HEK293T (cell line): ENCODE measurements around the gene HTR3A.

ENCODE experiments used
- CTCF ChIA-PET: fragments of 350-600 bp; formaldehyde crosslinking; extraction: SDS; loops from one replicate; lab custom pipeline; 2021; ENCODE audit warnings: antibody characterized with exemption, inconsistent platforms; lab: Yijun Ruan, JAX
- POLR2A ChIA-PET: fragments of 350-600 bp; formaldehyde crosslinking; extraction: SDS; loops from one replicate; lab custom pipeline; 2020; ENCODE audit warnings: antibody characterized with exemption, inconsistent platforms; lab: Yijun Ruan, JAX
- DNase-seq: peaks from one replicate; pipeline ENCODE4 v3.0.0; 2012; ENCODE audit warnings: mixed read lengths; ENCODE audit errors: extremely low spot score
- ARNT ChIP-seq: fragments of 450-650 bp; IDR thresholded peaks from 2 replicates; pipeline ENCODE4 v1.6.1; 2017; ENCODE audit warnings: mild to moderate bottlenecking
- BHLHE40 ChIP-seq: fragments of 450-650 bp; IDR thresholded peaks from 2 replicates; pipeline ENCODE4 v1.6.1; 2016; ENCODE audit warnings: mild to moderate bottlenecking, moderate library complexity, borderline replicate concordance
- CTBP1 ChIP-seq: fragments of 450-650 bp; IDR thresholded peaks from 2 replicates; pipeline ENCODE4 v1.6.1; 2016; ENCODE audit warnings: borderline replicate concordance
- ELF4 ChIP-seq: fragments of 450-650 bp; IDR thresholded peaks from 2 replicates; pipeline ENCODE4 v1.6.1; 2017; ENCODE audit warnings: antibody characterized with exemption
- FOXA1 ChIP-seq: fragments of 450-650 bp; IDR thresholded peaks from 2 replicates; pipeline ENCODE4 v1.6.1; 2016; ENCODE audit warnings: mild to moderate bottlenecking
- FOXK2 ChIP-seq: fragments of 450-650 bp; IDR thresholded peaks from 2 replicates; pipeline ENCODE4 v1.6.1; 2016; ENCODE audit warnings: mild to moderate bottlenecking
- FOXM1 ChIP-seq: fragments of 450-650 bp; IDR thresholded peaks from 2 replicates; pipeline ENCODE4 v1.6.1; 2017; ENCODE audit warnings: mild to moderate bottlenecking, borderline replicate concordance
- HDGF ChIP-seq: fragments of 450-650 bp; IDR thresholded peaks from 2 replicates; pipeline ENCODE4 v1.6.1; 2017; ENCODE audit warnings: antibody characterized with exemption, borderline replicate concordance
- L3MBTL2 ChIP-seq: fragments of 450-650 bp; conservative IDR thresholded peaks from 2 replicates; pipeline ENCODE4 v1.6.1; 2016; ENCODE audit warnings: mild to moderate bottlenecking
- LEF1 ChIP-seq: fragments of 450-650 bp; IDR thresholded peaks from 2 replicates; pipeline ENCODE4 v1.6.1; 2017; ENCODE audit warnings: mild to moderate bottlenecking, borderline replicate concordance
- NFRKB ChIP-seq: fragments of 450-650 bp; IDR thresholded peaks from 2 replicates; pipeline ENCODE4 v1.6.1; 2016; ENCODE audit warnings: mild to moderate bottlenecking, moderate library complexity
- SP1 ChIP-seq: fragments of 450-650 bp; IDR thresholded peaks from 2 replicates; pipeline ENCODE4 v1.6.1; 2017
- SUZ12 ChIP-seq: fragments of 450-650 bp; IDR thresholded peaks from 2 replicates; pipeline ENCODE4 v1.6.1; 2016; ENCODE audit warnings: mild to moderate bottlenecking
- TARDBP ChIP-seq: fragments of 450-650 bp; IDR thresholded peaks from 2 replicates; pipeline ENCODE4 v1.6.1; 2016
- ZNF384 ChIP-seq: fragments of 450-650 bp; IDR thresholded peaks from 2 replicates; pipeline ENCODE4 v1.6.1; 2016
- TF ChIP-seq, protein P1 (sequence below): fragments of 450-650 bp; IDR thresholded peaks from 2 replicates; pipeline ENCODE4 v1.6.1; 2016

Gene HTR3A

DNA sequence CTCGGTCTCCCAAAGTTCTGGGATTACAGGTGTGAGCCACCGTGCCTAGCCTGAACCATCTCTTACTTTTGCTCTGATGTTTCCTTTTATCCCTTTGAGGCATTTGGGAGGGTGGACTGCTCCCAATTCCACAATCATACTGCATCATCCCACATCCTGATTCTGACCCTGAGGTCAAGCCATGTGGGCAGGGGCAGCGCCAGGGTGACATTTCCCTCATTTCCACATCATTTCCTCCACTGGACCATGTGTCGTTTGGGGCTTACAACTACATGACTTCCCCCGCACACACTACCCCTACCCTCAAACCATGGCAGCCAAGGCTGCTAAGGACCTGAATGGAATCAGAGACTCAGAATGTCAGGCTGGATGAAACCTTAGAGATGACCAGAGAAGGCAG lies 58.2 kb downstream of the HTR3A start:
- ChIA-PET CTCF (interaction anchor here (1.2 to 1.3 kb wide), 2 partner anchors 147 to 228 kb away, joined by 4 read pairs; no protein-coding TSS in a partner anchor), POLR2A (no interaction called here)
- TF ChIP-seq NFRKB (no peak), ELF4 (no peak), LEF1 (no peak), SP1 (no peak), TARDBP (no peak), FOXA1 (no peak), BHLHE40 (no peak), L3MBTL2 (no peak), CTBP1 (no peak)
- DNase-seq = no peak

DNA sequence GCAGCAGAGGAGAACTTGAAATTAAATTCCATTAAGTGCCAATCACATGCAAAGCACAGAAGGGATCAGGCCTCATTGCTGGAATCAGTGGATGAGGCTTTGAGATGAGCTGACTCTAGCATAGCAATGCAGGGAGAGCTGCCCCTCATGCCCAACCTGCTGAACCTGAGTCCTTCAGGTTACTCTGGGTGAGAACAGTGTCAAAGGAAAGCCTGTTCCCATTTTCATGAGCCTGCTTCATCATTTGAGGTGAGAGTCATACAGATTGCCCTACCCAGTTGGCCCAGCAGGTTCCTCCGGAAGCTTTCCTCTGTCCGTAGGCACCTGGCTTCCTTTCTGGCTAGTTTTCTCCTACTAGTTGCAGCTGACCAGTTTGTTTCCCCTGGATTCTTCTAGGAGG lies 58.7 kb downstream of the HTR3A start:
- DNase-seq = no peak
- TF ChIP-seq ELF4 = no peak
- no peak for TF ChIP-seq ARNT
- no peak for TF ChIP-seq CTBP1
- TF ChIP-seq FOXK2 = no peak
- TF ChIP-seq LEF1 = no peak
- TF ChIP-seq HDGF = no peak
- no peak for TF ChIP-seq FOXA1
- TF ChIP-seq SP1 = no peak
- no peak for TF ChIP-seq ZNF384
- no peak for TF ChIP-seq NFRKB
- no peak for TF ChIP-seq BHLHE40
- TF ChIP-seq, protein P1, sequence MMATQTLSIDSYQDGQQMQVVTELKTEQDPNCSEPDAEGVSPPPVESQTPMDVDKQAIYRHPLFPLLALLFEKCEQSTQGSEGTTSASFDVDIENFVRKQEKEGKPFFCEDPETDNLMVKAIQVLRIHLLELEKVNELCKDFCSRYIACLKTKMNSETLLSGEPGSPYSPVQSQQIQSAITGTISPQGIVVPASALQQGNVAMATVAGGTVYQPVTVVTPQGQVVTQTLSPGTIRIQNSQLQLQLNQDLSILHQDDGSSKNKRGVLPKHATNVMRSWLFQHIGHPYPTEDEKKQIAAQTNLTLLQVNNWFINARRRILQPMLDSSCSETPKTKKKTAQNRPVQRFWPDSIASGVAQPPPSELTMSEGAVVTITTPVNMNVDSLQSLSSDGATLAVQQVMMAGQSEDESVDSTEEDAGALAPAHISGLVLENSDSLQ = no peak
- TF ChIP-seq TARDBP = no peak
- CTCF ChIA-PET = interaction anchor here (1.2 to 1.3 kb wide), 2 partner anchors 146 to 228 kb away, joined by 4 read pairs; no protein-coding TSS in a partner anchor
- POLR2A ChIA-PET = no interaction called here

DNA sequence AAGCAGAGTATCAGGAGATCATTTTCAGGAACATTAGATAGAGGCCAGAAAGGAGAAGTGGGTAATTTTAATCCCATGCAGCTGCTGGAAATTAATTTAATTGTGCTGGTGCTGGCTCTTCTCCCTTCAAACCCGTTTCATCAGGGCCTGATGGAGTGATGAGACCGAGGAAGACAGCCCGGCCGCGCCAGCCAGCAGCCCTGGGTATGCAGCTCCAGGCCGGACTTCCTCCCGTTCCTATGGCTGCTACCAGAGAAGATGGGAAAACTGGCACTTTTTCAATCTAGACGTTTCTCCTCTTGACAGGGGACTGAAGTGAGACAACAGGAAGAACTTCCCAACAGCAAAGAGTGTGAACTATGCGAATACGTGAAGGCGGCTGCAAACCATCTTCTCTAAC lies 60.0 kb downstream of the HTR3A start:
- CTCF ChIA-PET = interaction anchor here (0.9 to 2.9 kb wide), 6 partner anchors 8 to 226 kb away, joined by 3 to 21 read pairs (median 6); no protein-coding TSS in a partner anchor
- DNase-seq = no peak
- TF ChIP-seq SP1 (no peak), L3MBTL2 (no peak), FOXK2 (no peak), CTBP1 (no peak), SUZ12 (no peak)
- POLR2A ChIA-PET = no interaction called here

DNA sequence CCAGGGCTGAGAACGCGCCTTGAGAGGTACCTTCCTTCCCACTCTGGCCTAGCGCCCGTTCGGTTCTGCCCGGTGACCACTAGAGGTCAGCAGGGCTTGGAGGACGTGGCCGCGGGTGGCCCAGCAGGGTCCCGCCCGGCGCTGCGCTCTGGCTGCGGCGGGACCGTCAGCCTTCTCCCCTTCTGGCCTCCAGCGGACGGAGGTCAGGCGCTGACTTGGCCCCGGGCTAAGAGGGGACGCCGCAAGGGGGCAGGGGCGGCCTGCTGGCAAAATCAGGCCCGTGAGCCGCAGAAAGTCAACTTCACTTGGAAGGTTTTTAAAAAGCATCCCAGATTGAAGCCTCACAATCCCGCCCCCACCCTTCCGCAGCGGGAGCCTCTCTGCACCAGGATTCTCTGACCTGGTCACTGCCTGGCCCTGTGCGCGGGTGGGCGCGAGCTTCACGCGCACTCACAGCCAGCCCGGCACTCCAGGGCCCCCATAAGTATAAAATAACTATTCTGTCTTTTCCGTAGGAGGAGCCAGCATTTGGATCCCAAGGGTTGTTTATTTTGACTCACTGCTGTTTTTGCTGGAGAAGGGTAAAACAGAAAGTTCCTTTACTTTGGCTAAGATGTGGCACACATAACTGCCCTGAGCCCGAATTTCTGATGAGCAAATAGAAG lies 61.4 kb downstream of the HTR3A start:
- ChIA-PET CTCF (interaction anchor here (0.6 to 2.9 kb wide), 13 partner anchors 8 to 236 kb away, joined by 3 to 21 read pairs (median 4); no protein-coding TSS in a partner anchor), POLR2A (no interaction called here)
- peak; percentile 81 for DNase-seq
- TF ChIP-seq HDGF (no peak), FOXK2 (no peak), BHLHE40 (no peak), SUZ12 (no peak), LEF1 (no peak), NFRKB (no peak), ZNF384 (no peak), L3MBTL2 (no peak), FOXA1 (no peak), SP1 (no peak), CTBP1 (no peak), ELF4 (no peak), ARNT (no peak)
- TF ChIP-seq, protein P1 = no peak

DNA sequence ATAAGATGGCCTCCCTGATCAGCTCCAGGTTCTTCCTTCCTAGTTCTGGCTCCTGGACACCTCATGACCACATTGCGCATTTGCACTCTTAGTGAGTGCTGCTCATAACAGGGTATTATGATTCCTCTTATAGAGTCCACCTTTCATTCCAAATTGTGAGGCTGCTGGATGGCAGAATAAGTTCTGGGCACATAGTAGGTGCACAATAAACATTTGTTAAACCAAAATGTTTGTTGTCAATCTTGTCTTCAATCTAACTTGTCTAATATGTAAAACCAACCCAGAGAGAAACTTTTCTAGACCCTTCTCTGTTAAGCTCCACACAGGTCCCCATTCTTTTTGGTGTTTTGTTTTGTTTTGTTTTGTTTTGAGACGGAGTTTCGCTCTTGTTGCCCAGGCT lies 62.0 kb downstream of the HTR3A start:
- POLR2A ChIA-PET = no interaction called here

DNA sequence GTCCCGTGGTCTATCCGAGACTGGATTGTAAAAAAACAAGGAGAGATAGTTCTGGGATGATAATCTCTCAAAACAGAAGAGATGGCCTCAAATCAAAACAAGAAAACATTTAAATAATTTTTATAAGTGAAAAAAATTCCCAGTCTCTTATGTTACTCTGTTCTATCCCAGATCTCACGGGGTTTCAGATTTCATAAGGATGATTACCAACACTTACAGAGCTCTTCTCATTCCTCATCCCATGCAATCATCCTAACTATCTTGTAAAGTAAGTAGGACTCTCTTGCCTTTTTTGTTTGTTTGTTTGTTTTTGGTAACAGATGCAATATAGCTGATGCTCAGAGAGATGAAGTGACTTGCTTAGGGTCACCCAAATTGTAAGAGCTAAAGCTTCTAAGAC lies 64.6 kb downstream of the HTR3A start:
- TF ChIP-seq NFRKB (no peak), ARNT (no peak), ZNF384 (no peak), ELF4 (no peak), SP1 (no peak), BHLHE40 (no peak), LEF1 (no peak), FOXM1 (no peak), HDGF (no peak), TARDBP (no peak), FOXA1 (no peak), SUZ12 (no peak)
- TF ChIP-seq, protein P1 = no peak
- CTCF ChIA-PET = interaction anchor here (0.8 to 2.5 kb wide), 3 partner anchors 135 to 222 kb away, joined by 3 to 13 read pairs (median 4); no protein-coding TSS in a partner anchor
- POLR2A ChIA-PET = no interaction called here
- DNase-seq = no peak

More for the DNA sequence above, 62.0 kb downstream of the HTR3A start:
- CTCF ChIA-PET = interaction anchor here (0.6 to 2.9 kb wide), 6 partner anchors 10 to 224 kb away, joined by 3 to 21 read pairs (median 7); no protein-coding TSS in a partner anchor
- no peak for DNase-seq
- TF ChIP-seq LEF1 (no peak), SUZ12 (no peak), FOXM1 (no peak), SP1 (no peak), HDGF (no peak)
